Common myeloid progenitor, CD34-positive (primary cell): ENCODE data around the gene NDEL1.

Experiments used
- CTCF ChIA-PET: fragments of 350-600 bp; sonication (Branson Sonifier 250); formaldehyde crosslinking; loops from one replicate; lab custom pipeline; 2021; ENCODE audit warnings: antibody characterized with exemption; lab: Charles Lee
- POLR2A ChIA-PET: fragments of 350-600 bp; sonication (Branson Sonifier 250); formaldehyde crosslinking; loops from one replicate; lab custom pipeline; 2021; ENCODE audit warnings: antibody characterized with exemption; lab: Charles Lee
- DNase-seq, 3 donors: peaks; one replicate each; pipeline versions ENCODE4 v3.0.0 to v3.0.0-alpha.2; 2013
- H3K27ac ChIP-seq, 2 experiments: 1 replicate in 1 of 2; 2 replicates in 1 of 2; pipeline ENCODE4 v1.7.0; 2013; ENCODE audit warnings: inconsistent platforms in 2 of 2, low read length in 2 of 2, mild to moderate bottlenecking in 2 of 2, low read depth in 1 of 2, moderate library complexity in 1 of 2; ENCODE audit not compliant: severe bottlenecking in 2 of 2, insufficient read depth in 1 of 2, poor library complexity in 1 of 2
- H3K27me3 ChIP-seq, 5 experiments: replicated peaks in 2 of 5; 1 replicate in 3 of 5; 2 replicates in 2 of 5; pipeline versions ENCODE4 v1.6.1 to v1.7.0; 2013; ENCODE audit warnings: low read length in 4 of 5, mild to moderate bottlenecking in 2 of 5, moderate library complexity in 2 of 5, inconsistent platforms in 1 of 5; ENCODE audit not compliant: insufficient read depth in 5 of 5, control insufficient read depth in 4 of 5
- H3K36me3 ChIP-seq, 4 experiments: 1 replicate in 2 of 4; 2 replicates in 2 of 4; pipeline versions ENCODE4 v1.6.1 to v1.7.0; 2013; ENCODE audit warnings: low read length in 3 of 4, control low read depth in 1 of 4, mild to moderate bottlenecking in 1 of 4; ENCODE audit not compliant: control insufficient read depth in 4 of 4, insufficient read depth in 4 of 4
- H3K4me1 ChIP-seq, 4 experiments: 1 replicate in 3 of 4; 2 replicates in 1 of 4; pipeline versions ENCODE4 v1.6.1 to v1.7.1; 2013; ENCODE audit warnings: low read length in 3 of 4, mild to moderate bottlenecking in 3 of 4, control low read depth in 1 of 4, inconsistent platforms in 1 of 4, moderate library complexity in 1 of 4; ENCODE audit not compliant: control insufficient read depth in 4 of 4, insufficient read depth in 4 of 4; ENCODE audit errors: control extremely low read depth in 1 of 4
- H3K4me3 ChIP-seq, 7 experiments: 1 replicate in 4 of 7; 2 replicates in 3 of 7; pipeline versions ENCODE4 v1.5.1 to v1.7.0; 2013; ENCODE audit warnings: mild to moderate bottlenecking in 7 of 7, low read length in 6 of 7, moderate library complexity in 6 of 7, inconsistent platforms in 2 of 7, low read depth in 2 of 7, control low read depth in 1 of 7; ENCODE audit not compliant: insufficient read depth in 4 of 7, control insufficient read depth in 1 of 7; ENCODE audit errors: extremely low read depth in 1 of 7
- H3K9me3 ChIP-seq, 5 experiments: 1 replicate in 4 of 5; 2 replicates in 1 of 5; pipeline versions ENCODE4 v1.6.1 to v1.7.1; 2013; ENCODE audit warnings: low read length in 4 of 5, mild to moderate bottlenecking in 2 of 5, inconsistent platforms in 1 of 5, low read depth in 1 of 5, moderate library complexity in 1 of 5; ENCODE audit not compliant: control insufficient read depth in 4 of 5, insufficient read depth in 2 of 5; ENCODE audit errors: control extremely low read depth in 1 of 5
- WGBS: methylation state at CpG from one replicate; pipeline ENCODE4 v1.1.5; 2013; ENCODE audit not compliant: insufficient coverage; 5-methylcytosine and 5-hydroxymethylcytosine counted together

Gene NDEL1

GRCh38 chr17:8445536-8445935 is 9.9 kb downstream of the NDEL1 start:
- no peaks in the 10 kb centered on the region for H3K27me3 ChIP-seq
- H3K36me3 ChIP-seq: peaks cover 20 to 54% (median 40%) of the 10 kb centered on the region in 4 experiments
- POLR2A ChIA-PET: no interaction called here
- H3K4me3 ChIP-seq: no peak overlapping the region
- no peak for DNase-seq
- no peak overlapping the region for H3K27ac ChIP-seq
- CTCF ChIA-PET: interaction anchor here (2.0 kb wide), 1 partner anchor 13 kb away, joined by 7 read pairs; no protein-coding TSS in a partner anchor
- 98% methylated on average over 4 of the region's 4 CpGs for WGBS
- peaks cover 7 to 12% (median 11%) of the 10 kb centered on the region in 4 experiments for H3K4me1 ChIP-seq
- no peaks in the 10 kb centered on the region for H3K9me3 ChIP-seq

GRCh38 chr17:8447799-8448198 is 12.1 kb downstream of the NDEL1 start:
- CTCF ChIA-PET: interaction anchor here (1.8 kb wide), 1 partner anchor 9 kb away, joined by 8 read pairs; no protein-coding TSS in a partner anchor
- POLR2A ChIA-PET: interaction anchor here (0.5 kb wide), 1 partner anchor 143 kb away, joined by 3 read pairs; no protein-coding TSS in a partner anchor
- peaks cover 31 to 73% (median 53%) of the 10 kb centered on the region in 4 experiments for H3K36me3 ChIP-seq

GRCh38 chr17:8448310-8448709 is 12.6 kb downstream of the NDEL1 start:
- no peaks in the 10 kb centered on the region for H3K9me3 ChIP-seq
- no peaks in the 10 kb centered on the region for H3K4me1 ChIP-seq
- H3K4me3 ChIP-seq: no peak overlapping the region
- peak overlapping the region in 1 of 2 experiments; percentile 53 for H3K27ac ChIP-seq
- H3K27me3 ChIP-seq: no peaks in the 10 kb centered on the region
- CTCF ChIA-PET: interaction anchor here (1.5 to 1.8 kb wide), 2 partner anchors 10 to 39 kb away, joined by 7 to 8 read pairs; no protein-coding TSS in a partner anchor
- POLR2A ChIA-PET: no interaction called here
- DNase-seq: peak in 1 of 3 donors; percentile 7
- peaks cover 31 to 77% (median 56%) of the 10 kb centered on the region in 4 experiments for H3K36me3 ChIP-seq
- WGBS: 100% methylated on average over 1 of the region's 3 CpGs

More at GRCh38 chr17:8447799-8448198, 12.1 kb downstream of the NDEL1 start:
- H3K4me1 ChIP-seq: no peaks in the 10 kb centered on the region
- DNase-seq: no peak
- no CpG with 5 or more reads among the region's 4 CpGs for WGBS
- H3K4me3 ChIP-seq: no peak overlapping the region
- peak overlapping the region in 1 of 2 experiments; percentile 53 for H3K27ac ChIP-seq
- H3K27me3 ChIP-seq: no peaks in the 10 kb centered on the region
- no peaks in the 10 kb centered on the region for H3K9me3 ChIP-seq

GRCh38 chr17:8451933-8452614 is 16.4 kb downstream of the NDEL1 start:
- H3K36me3 ChIP-seq: peaks cover 24 to 75% (median 50%) of the 10 kb centered on the region in 4 experiments
- POLR2A ChIA-PET: no interaction called here

GRCh38 chr17:8453326-8453725 is 17.6 kb downstream of the NDEL1 start:
- Histone ChIP-seq H3K36me3 (peaks cover 33 to 79% (median 52%) of the 10 kb centered on the region in 4 experiments), H3K4me3 (no peak overlapping the region), H3K9me3 (no peaks in the 10 kb centered on the region), H3K27me3 (no peaks in the 10 kb centered on the region), H3K4me1 (no peaks in the 10 kb centered on the region), H3K27ac (no peak overlapping the region)
- DNase-seq: no peak
- no CpG with 5 or more reads among the region's 3 CpGs for WGBS
- ChIA-PET CTCF (no interaction called here), POLR2A (no interaction called here)

More at GRCh38 chr17:8451933-8452614, 16.4 kb downstream of the NDEL1 start:
- CTCF ChIA-PET: interaction anchor here (1.2 to 1.4 kb wide), 2 partner anchors 15 to 20 kb away, joined by 3 to 4 read pairs; no protein-coding TSS in a partner anchor
- 100% methylated on average over 5 of the region's 8 CpGs for WGBS
- Histone ChIP-seq H3K27me3 (no peaks in the 10 kb centered on the region), H3K4me3 (no peak overlapping the region), H3K9me3 (no peaks in the 10 kb centered on the region), H3K27ac (no peak overlapping the region), H3K4me1 (no peaks in the 10 kb centered on the region)
- no peak for DNase-seq

GRCh38 chr17:8455665-8456209 is 20.1 kb downstream of the NDEL1 start:
- Histone ChIP-seq H3K27ac (no peak overlapping the region), H3K36me3 (peaks cover 35 to 86% (median 55%) of the 10 kb centered on the region in 4 experiments), H3K4me1 (no peaks in the 10 kb centered on the region), H3K4me3 (no peak overlapping the region), H3K27me3 (no peaks in the 10 kb centered on the region), H3K9me3 (no peaks in the 10 kb centered on the region)
- ChIA-PET POLR2A (no interaction called here), CTCF (no interaction called here)
- peak in 1 of 3 donors; percentile 17 for DNase-seq
- WGBS: no CpG with 5 or more reads among the region's 2 CpGs

GRCh38 chr17:8458128-8458527 is 22.4 kb downstream of the NDEL1 start:
- no peak overlapping the region for H3K27ac ChIP-seq
- no peak for DNase-seq
- no peaks in the 10 kb centered on the region for H3K27me3 ChIP-seq
- ChIA-PET CTCF (interaction anchor here (2.2 kb wide), 1 partner anchor 12 kb away, joined by 7 read pairs; no protein-coding TSS in a partner anchor), POLR2A (no interaction called here)
- H3K36me3 ChIP-seq: peaks cover 28 to 90% (median 57%) of the 10 kb centered on the region in 4 experiments
- no peaks in the 10 kb centered on the region for H3K4me1 ChIP-seq
- no peaks in the 10 kb centered on the region for H3K9me3 ChIP-seq
- WGBS: 95% methylated on average over 5 of the region's 6 CpGs
- H3K4me3 ChIP-seq: no peak overlapping the region
